Activated CD4-positive, alpha-beta T cell treated with anti-CD3 and anti-CD28 coated beads, Interleukin-2, Interleukin-6, amounts not matched to agents 100 ng/mL and 50 ng/mL, durations not matched to agents 16 hours and 8 hours (primary cell): Measurements from ENCODE around the gene CD19.
"Not testable (repeated sequence)": the region's sequence is repeated elsewhere in the genome, so short reads cannot be mapped to it uniquely, and the experiment has no call there.

ENCODE experiments used
- DNase-seq: peaks from one replicate; pipeline ENCODE4 v3.0.0-alpha.2; 2020

CD19 gene

DNA sequence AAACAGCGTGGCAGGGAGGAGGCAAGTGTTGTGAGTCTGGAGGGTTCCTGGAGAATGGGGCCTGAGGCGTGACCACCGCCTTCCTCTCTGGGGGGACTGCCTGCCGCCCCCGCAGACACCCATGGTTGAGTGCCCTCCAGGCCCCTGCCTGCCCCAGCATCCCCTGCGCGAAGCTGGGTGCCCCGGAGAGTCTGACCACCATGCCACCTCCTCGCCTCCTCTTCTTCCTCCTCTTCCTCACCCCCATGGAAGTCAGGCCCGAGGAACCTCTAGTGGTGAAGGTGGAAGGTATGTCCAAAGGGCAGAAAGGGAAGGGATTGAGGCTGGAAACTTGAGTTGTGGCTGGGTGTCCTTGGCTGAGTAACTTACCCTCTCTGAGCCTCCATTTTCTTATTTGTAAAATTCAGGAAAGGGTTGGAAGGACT is at the start of gene CD19:
CD19 (plus strand) TSS at position 171 of the 425 bp plus-strand sequence; CDS start at position 201, 30 bp downstream.
- DNase-seq: no peak

DNA sequence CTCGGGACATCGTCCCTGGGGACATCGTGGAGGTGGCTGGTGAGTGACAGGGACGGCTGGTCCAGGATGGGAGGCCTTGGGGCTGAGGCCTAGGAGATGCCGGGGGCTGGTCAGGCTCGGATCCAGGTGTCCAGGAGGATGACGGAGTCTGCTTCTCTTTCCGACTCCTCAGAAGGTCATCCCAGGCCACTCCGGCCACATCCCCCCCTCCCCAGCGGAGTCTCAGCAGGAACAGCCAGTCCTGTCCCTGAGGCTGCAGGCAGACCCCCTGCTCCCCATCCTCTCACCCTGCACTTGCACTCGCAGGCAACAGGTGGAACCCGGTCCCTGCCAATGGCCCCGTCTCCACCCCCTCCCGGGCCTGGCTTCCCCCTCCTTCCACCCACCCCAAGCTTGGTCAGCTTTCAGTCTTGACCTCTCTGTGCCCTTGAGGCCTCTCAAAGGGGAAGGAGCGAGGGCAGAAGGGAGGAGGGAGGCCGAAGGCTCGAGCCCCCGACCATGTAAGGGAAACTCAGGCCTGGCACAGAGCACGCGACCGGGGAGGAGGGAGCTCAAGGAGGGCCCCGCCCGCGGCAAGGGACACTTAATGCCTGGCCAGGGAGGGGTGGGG is 49.1 kb upstream of the CD19 start:
- DNase-seq: no peak

GRCh38 chr16:28883221-28883996 is 48.4 kb upstream of the CD19 start:
- DNase-seq: no peak

DNA sequence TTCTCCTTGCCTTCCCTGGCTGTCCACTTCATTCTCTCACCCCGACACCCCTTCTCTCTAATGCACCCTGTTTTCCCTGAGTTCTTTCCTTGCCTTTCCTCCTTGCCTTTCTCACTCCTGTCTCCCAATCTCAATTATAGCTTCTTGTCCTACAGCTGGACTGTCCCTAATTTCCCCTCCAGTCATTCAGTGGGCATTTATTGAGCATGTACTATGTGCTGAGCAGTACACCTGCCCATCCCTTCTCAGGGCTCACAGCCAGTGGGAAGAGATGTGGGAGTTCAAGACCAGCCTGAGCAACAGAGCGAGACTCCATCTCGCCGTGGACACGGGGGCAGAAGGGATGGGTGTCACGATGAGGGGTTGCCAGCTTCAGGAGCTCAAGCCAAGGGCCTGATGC is 47.7 kb upstream of the CD19 start:
- DNase-seq: no peak

GRCh38 chr16:28886945-28887344 is 44.8 kb upstream of the CD19 start:
- DNase-seq: no peak

DNA sequence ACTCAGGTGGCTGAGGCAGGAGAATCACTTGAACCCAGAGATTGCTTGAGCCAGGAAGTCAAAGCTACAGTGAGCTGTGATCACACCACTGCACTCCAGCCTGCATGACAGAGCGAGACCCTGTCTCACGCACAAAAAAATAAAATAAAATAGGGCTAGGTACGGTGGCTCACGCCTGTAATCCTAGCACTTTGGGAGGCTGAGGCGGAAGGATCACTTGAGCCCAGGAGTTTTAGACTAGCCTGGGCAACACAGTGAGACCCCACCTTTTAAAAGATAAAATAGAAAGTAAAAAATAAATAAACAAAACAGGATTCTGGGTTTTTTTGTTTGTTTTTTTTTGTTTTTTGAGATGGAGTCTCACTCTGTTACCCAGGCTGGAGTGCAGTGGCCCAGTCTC is 41.4 kb upstream of the CD19 start:
- DNase-seq: not testable (repeated sequence)

DNA sequence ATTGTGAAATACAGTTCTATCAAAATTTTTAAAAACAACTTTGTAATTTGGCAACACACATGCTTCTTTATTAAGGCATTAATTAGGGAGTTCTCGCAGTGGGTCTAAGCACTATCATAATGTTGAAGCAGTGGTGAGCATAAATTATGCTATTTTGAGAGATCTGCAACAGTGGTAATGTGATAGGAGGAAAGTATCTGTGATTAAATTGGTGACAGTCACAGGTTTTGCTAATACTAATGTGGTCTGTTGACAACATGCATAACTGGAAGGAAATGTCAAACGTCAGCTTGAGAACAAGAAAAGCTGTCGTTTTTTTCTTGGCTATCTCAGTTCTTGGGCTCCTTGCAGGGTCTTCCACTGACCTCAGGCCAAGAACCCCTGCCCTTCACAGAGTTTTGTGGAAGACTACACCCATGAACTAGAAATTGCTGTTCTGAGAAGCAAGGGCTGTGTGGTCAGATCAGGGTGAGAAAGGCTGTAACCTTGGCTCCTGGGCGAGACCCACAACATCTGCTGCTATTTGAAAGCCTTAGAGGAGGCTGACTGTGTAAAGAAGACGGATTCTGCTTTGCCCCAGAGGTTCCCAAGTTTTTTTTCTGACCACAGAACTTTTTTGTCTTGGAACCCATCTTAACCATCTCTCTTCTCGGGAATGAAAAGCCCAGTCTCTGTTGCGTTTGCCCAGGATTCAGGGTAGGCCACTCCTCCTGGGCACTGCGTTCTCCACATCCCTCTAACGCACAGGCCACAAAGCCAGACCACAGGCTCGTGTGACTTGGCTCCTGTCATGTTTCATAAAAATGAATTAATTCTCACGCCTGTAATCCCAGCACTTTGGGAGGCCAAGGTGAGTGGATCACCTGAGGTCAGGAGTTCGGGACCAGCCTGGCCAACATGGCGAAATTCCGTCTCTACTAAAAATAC is 39.5 kb upstream of the CD19 start:
- DNase-seq: no peak

GRCh38 chr16:28893291-28893690 is 38.5 kb upstream of the CD19 start:
- DNase-seq: no peak

DNA sequence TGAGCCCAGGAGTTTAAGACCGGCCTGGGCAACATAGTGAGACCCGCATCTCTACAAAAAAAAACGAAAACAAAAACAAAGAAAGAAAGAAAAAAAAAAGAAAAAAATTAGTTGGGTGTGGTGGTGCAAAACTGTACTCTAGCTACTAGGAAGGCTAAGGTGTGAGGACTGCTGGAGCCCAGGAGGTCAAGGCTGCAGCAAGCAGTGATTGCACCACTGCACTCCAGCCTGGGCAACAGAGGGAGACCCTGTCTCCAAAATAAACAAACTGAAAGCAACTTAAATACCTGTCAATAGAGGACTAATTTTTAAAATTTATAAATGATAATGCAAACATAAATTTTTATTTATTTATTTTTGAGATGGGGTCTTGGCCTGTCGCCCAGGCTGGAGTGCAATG is 36.2 kb upstream of the CD19 start:
- DNase-seq: no peak

- DNase-seq: no peak
Observed at GRCh38 chr16:28897826-28898225, 33.9 kb upstream of the CD19 start.

GRCh38 chr16:28898266-28898665 is 33.5 kb upstream of the CD19 start:
- DNase-seq: no peak

- no peak for DNase-seq
Observed at GRCh38 chr16:28898942-28899341, 32.8 kb upstream of the CD19 start.

DNA sequence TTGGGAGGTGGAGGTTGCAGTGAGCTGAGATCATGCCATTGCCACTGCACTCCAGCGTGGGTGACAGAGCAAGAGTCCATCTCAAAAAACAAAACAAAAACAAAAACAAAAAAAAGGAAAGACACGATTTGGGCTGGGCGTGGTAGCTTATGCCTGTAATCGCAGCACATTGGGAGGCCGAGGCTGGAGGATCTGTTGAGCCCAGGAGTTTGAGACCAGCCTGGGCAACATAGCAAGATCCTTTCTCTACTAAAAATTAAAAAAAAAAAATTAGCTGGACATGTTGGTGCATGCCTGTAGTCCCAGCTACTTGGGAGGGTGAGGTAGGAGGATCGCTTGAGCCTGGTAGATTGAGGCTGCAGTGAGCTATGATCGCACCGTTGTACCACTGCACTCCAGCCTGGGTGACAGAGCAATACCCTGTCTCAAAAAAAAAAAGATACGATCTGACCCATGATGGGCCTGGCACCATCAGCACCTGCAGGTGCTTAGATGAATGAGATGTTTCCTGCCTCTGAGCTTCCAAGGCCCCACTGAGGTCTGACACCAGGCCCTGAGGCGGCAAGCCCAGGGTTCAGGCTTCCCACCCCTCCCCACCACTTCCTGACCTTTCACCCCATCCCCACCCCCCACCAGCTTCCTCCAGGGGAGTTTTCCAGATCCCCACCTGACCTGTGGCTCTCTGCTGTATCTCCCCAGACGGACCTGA is 31.7 kb upstream of the CD19 start:
- no peak for DNase-seq

DNA sequence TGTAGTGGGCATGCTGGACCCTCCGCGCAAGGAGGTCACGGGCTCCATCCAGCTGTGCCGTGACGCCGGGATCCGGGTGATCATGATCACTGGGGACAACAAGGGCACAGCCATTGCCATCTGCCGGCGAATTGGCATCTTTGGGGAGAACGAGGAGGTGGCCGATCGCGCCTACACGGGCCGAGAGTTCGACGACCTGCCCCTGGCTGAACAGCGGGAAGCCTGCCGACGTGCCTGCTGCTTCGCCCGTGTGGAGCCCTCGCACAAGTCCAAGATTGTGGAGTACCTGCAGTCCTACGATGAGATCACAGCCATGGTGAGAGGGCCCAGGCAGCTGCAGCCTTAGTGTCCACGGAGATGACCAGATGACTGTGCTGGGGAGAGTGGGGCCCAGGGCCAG is 31.2 kb upstream of the CD19 start:
- DNase-seq: no peak

- DNase-seq: no peak
Observed at GRCh38 chr16:28901862-28902261, 29.9 kb upstream of the CD19 start.

DNA sequence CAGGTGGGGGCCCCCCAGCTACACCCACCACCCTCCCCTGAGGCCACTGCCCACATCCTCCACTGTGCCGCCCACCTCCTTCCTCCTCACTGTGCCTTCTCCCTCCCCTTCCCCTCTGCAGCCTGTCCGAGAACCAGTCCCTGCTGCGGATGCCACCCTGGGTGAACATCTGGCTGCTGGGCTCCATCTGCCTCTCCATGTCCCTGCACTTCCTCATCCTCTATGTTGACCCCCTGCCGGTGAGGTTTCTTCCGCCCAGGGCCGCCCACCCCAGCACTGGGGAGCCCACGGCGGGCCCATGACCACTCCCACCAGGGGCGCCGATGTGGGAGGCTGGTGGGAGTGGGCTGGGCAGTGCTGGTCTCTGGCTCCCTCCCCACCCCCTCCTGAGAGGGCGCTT is 28.9 kb upstream of the CD19 start:
- DNase-seq: no peak

GRCh38 chr16:28903344-28904042 is 28.3 kb upstream of the CD19 start:
- no peak for DNase-seq

DNA sequence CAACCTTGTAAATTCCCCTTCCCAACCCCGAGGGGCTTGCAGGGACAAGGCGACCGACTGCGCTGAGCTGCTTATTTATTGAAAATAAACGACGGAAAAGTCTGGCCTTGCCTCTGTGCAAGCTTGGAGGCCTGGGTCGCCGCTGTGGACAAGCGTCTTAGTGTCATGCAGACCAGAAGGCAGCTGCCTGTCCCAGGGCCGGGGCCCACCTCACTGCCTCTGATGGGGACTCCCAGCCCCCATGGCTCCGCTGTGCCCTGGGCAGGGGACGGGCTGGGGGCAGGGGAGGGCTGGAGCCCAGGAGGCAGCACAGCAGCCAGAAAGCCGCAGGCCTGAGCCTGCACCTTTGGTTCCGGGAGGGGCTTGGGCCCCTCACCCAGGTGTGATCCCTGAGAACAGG is 27.4 kb upstream of the CD19 start:
- no peak for DNase-seq

- DNase-seq: no peak
Observed at GRCh38 chr16:28904828-28905227, 26.9 kb upstream of the CD19 start.

DNA sequence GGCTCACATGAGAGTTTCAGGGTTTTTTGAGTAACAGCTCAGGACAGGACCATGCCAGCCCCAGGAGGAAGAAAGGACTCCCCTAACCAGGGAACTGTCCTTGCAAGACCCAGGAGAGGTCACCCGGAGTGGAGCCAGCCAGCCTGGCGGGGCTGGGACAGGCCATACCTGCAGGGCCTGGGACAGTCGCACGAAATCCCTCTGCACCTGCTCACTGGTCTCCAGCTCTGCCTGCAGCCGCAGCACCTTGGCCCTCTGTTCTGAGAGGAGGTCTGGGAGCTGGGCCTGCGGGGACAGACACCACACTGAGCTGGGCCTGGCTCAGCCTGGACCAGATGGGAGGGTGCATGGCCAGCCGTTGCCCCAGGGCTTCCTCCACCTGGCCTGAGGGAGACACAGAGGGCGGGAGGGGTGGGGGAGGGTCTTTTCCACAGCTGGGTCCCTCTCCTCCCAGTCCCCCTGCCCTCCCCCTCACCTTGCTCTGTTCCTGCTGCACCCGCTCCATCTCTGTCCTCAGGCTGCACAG is 26.5 kb upstream of the CD19 start:
- DNase-seq: no peak

GRCh38 chr16:28905800-28906372 is 25.9 kb upstream of the CD19 start:
- no peak for DNase-seq
